DND-41 (cell line): Measurements from ENCODE around the gene ARHGAP1.

Experiments
- CTCF ChIP-seq: IDR thresholded peaks from 2 replicates; pipeline ENCODE4 v1.5.1; 2012; ENCODE audit warnings: borderline replicate concordance, low read length, moderate library complexity, mild to moderate bottlenecking; ENCODE audit not compliant: poor library complexity, severe bottlenecking; ENCODE audit errors: extremely low read depth
- EZH2 ChIP-seq: IDR thresholded peaks from 3 replicates; pipeline ENCODE4 v1.6.1; 2012; ENCODE audit warnings: borderline replicate concordance, low read depth, mild to moderate bottlenecking, moderate library complexity, low read length, inconsistent platforms; ENCODE audit not compliant: severe bottlenecking

- TF ChIP-seq CTCF, result no peak
- no peak for TF ChIP-seq EZH2
Measured at GRCh38 chr11:46640036-46640788, 60.2 kb downstream of the ARHGAP1 start.
